ENCODE results near the gene KIF23.

The KIF23 gene

GRCh38 chr15:69474291-69474690 lies 60.1 kb downstream of the KIF23 start:
- TF ChIP-seq POLR2A (IDR thresholded peaks at IDR 0.05; ENCODE audit: low read depth, low read length): no peak
- DNase-seq (ENCODE audit: insufficient read length, low spot score): peak; percentile 22
- FAIRE-seq: no peak

GRCh38 chr15:69474846-69475455 lies 60.8 kb downstream of the KIF23 start:
- no peak for FAIRE-seq
- DNase-seq (ENCODE audit: insufficient read length, low spot score): no peak
- no peak for TF ChIP-seq POLR2A (IDR thresholded peaks at IDR 0.05; ENCODE audit: low read depth, low read length)

- TF ChIP-seq POLR2A (IDR thresholded peaks at IDR 0.05; ENCODE audit: low read depth, low read length): no peak
- no peak for FAIRE-seq
- peak; percentile 57 for DNase-seq (ENCODE audit: insufficient read length, low spot score)
Measured at GRCh38 chr15:69475769-69476358, 61.7 kb downstream of the KIF23 start.

GRCh38 chr15:69476704-69477473 lies 62.7 kb downstream of the KIF23 start:
- FAIRE-seq (no peak), DNase-seq (ENCODE audit: insufficient read length, low spot score) (no peak)
- no peak for TF ChIP-seq POLR2A (IDR thresholded peaks at IDR 0.05; ENCODE audit: low read depth, low read length)

- no peak for DNase-seq (ENCODE audit: insufficient read length, low spot score)
- FAIRE-seq: no peak
Measured at GRCh38 chr15:69478259-69478781, 64.2 kb downstream of the KIF23 start.

GRCh38 chr15:69479081-69479480 lies 64.9 kb downstream of the KIF23 start:
- no peak for TF ChIP-seq POLR2A (IDR thresholded peaks at IDR 0.05; ENCODE audit: low read depth, low read length)
- FAIRE-seq (no peak), DNase-seq (ENCODE audit: insufficient read length, low spot score) (no peak)

More at GRCh38 chr15:69478259-69478781, 64.2 kb downstream of the KIF23 start:
- TF ChIP-seq POLR2A (IDR thresholded peaks at IDR 0.05; ENCODE audit: low read depth, low read length): no peak

GRCh38 chr15:69479971-69480370 lies 65.8 kb downstream of the KIF23 start:
- TF ChIP-seq POLR2A (IDR thresholded peaks at IDR 0.05; ENCODE audit: low read depth, low read length): no peak
- no peak for FAIRE-seq
- DNase-seq (ENCODE audit: insufficient read length, low spot score): no peak

- FAIRE-seq (no peak), DNase-seq (ENCODE audit: insufficient read length, low spot score) (no peak)
- TF ChIP-seq POLR2A (IDR thresholded peaks at IDR 0.05; ENCODE audit: low read depth, low read length): no peak
Measured at GRCh38 chr15:69480932-69481331, 66.8 kb downstream of the KIF23 start.

GRCh38 chr15:69482686-69483256 lies 68.6 kb downstream of the KIF23 start:
- no peak for TF ChIP-seq POLR2A (IDR thresholded peaks at IDR 0.05; ENCODE audit: low read depth, low read length)
- FAIRE-seq: no peak
- no peak for DNase-seq (ENCODE audit: insufficient read length, low spot score)

GRCh38 chr15:69484837-69485236 lies 70.7 kb downstream of the KIF23 start:
- TF ChIP-seq POLR2A (IDR thresholded peaks at IDR 0.05; ENCODE audit: low read depth, low read length): no peak
- DNase-seq (ENCODE audit: insufficient read length, low spot score): no peak
- no peak for FAIRE-seq

GRCh38 chr15:69486481-69487110 lies 72.4 kb downstream of the KIF23 start:
- no peak for FAIRE-seq
- no peak for TF ChIP-seq POLR2A (IDR thresholded peaks at IDR 0.05; ENCODE audit: low read depth, low read length)
- DNase-seq (ENCODE audit: insufficient read length, low spot score): no peak

- FAIRE-seq (no peak), DNase-seq (ENCODE audit: insufficient read length, low spot score) (no peak)
- no peak for TF ChIP-seq POLR2A (IDR thresholded peaks at IDR 0.05; ENCODE audit: low read depth, low read length)
Measured at GRCh38 chr15:69489073-69489571, 75.0 kb downstream of the KIF23 start.

GRCh38 chr15:69490356-69491037 lies 76.3 kb downstream of the KIF23 start:
- FAIRE-seq: no peak
- TF ChIP-seq POLR2A (IDR thresholded peaks at IDR 0.05; ENCODE audit: low read depth, low read length): no peak
- no peak for DNase-seq (ENCODE audit: insufficient read length, low spot score)
